K562 (cell line): ENCODE data around the gene GFOD2. TPM values are rescaled to one million over a fixed set of nuclear protein-coding genes. Genes with fewer than 3 reads are reported as not detected.

Experiments
- ATF3 ChIP-seq, 2 experiments: fragments of 450-650 bp in 1 of 2; sonication (generic) in 1 of 2; formaldehyde crosslinking in 1 of 2; IDR thresholded peaks in 1 of 2; conservative IDR thresholded peaks in 1 of 2; 2 replicates each; pipeline versions ENCODE4 v1.6.1 to v1.8.1; 2016 to 2023; ENCODE audit warnings: mild to moderate bottlenecking in 2 of 2, moderate library complexity in 2 of 2, inconsistent platforms in 1 of 2, missing genetic modification reagents in 1 of 2
- DACH1 ChIP-seq: fragments of 450-650 bp; IDR thresholded peaks from 2 replicates; pipeline ENCODE4 v1.6.1; 2018; ENCODE audit not compliant: partially characterized antibody
- GABPB2 ChIP-seq: fragments of 250-450 bp; sonication (Bioruptor Pico); conservative IDR thresholded peaks from 2 replicates; pipeline ENCODE4 v1.5.1; 2021; ENCODE audit warnings: mild to moderate bottlenecking
- GTF2B ChIP-seq: IDR thresholded peaks from 2 replicates; pipeline ENCODE4 v1.6.1; 2011; ENCODE audit not compliant: insufficient read length; ENCODE audit errors: extremely low read depth
- LEF1 ChIP-seq: fragments of 450-650 bp; IDR thresholded peaks from 2 replicates; pipeline ENCODE4 v1.6.1; 2016; ENCODE audit warnings: mild to moderate bottlenecking
- NELFE ChIP-seq: IDR thresholded peaks from 2 replicates; pipeline ENCODE4 v1.6.1; 2011; ENCODE audit warnings: mild to moderate bottlenecking; ENCODE audit not compliant: insufficient read depth, insufficient read length
- PHF21A ChIP-seq: fragments of 450-650 bp; IDR thresholded peaks from 2 replicates; pipeline ENCODE4 v1.6.1; 2017; ENCODE audit warnings: low read depth, borderline replicate concordance
- SLC30A9 ChIP-seq: fragments of 250-450 bp; sonication (Bioruptor Pico); IDR thresholded peaks from 2 replicates; pipeline ENCODE4 v1.8.0; 2022; ENCODE audit warnings: mild to moderate bottlenecking, moderate library complexity
- STAT5A ChIP-seq: IDR thresholded peaks from 2 replicates; pipeline ENCODE4 v1.6.1; 2012; ENCODE audit warnings: low read length, inconsistent platforms, borderline replicate concordance
- XRCC5 ChIP-seq: fragments of 200-400 bp; formaldehyde crosslinking; IDR thresholded peaks from 2 replicates; pipeline ENCODE4 v1.6.1; 2017; ENCODE audit warnings: low read depth, mild to moderate bottlenecking, low read length
- ZNF124 ChIP-seq: sonication (generic); formaldehyde crosslinking; IDR thresholded peaks from 2 replicates; pipeline ENCODE4 v1.8.1; 2022; ENCODE audit warnings: missing genetic modification reagents
- ZNF589 ChIP-seq: fragments of 200-800 bp; sonication (Bioruptor generic); IDR thresholded peaks from 2 replicates; pipeline ENCODE4 v1.6.1; 2016; ENCODE audit warnings: low read depth, missing genetic modification characterization, missing compliant biosample characterization
- ZNF76 ChIP-seq: fragments of 250-450 bp; sonication (Bioruptor Pico); IDR thresholded peaks from 2 replicates; pipeline ENCODE4 v1.4.0; 2020; ENCODE audit warnings: mild to moderate bottlenecking, moderate library complexity, borderline replicate concordance
- ZNF780A ChIP-seq: fragments of 250-450 bp; sonication (Bioruptor Pico); IDR thresholded peaks from 2 replicates; pipeline ENCODE4 v1.5.0; 2021; ENCODE audit warnings: mild to moderate bottlenecking
- polyA plus RNA-seq, 8 experiments: library from polyadenylated mRNA; depleted of rRNA in 4 of 8; stranded (reverse) in 5 of 8; unstranded in 3 of 8; fragments of >200 nt; fragmentation: Nextera tagmentation in 2 of 8; fragmentation: Illumina TruSeq in 1 of 8; extraction: Ambion mirVana in 2 of 8; extraction: Trizol in 1 of 8; gene quantifications; 2 replicates each; pipeline versions ENCODE4 v1.2.1 to v1.2.3, GENCODE V29; 2011 to 2014; ENCODE audit warnings: inconsistent platforms in 1 of 8, missing spikeins in 1 of 8
- total RNA-seq, 7 experiments: library from RNA; depleted of rRNA in 6 of 7; stranded (reverse); fragments of >200 nt in 6 of 7; fragmentation: Illumina TruSeq in 2 of 7; extraction: Trizol in 2 of 7; gene quantifications; 2 replicates each; pipeline versions ENCODE4 v1.2.1 to v1.2.3, GENCODE V29; 2011 to 2021; ENCODE audit warnings: low replicate concordance in 1 of 7
- TF ChIP-seq, protein P1 (sequence below): fragments of 250-450 bp; sonication (Bioruptor Pico); IDR thresholded peaks from 2 replicates; pipeline ENCODE4 v1.5.0; 2020; ENCODE audit warnings: mild to moderate bottlenecking
- TF ChIP-seq, protein P2 (sequence below): fragments of 450-650 bp; IDR thresholded peaks from 2 replicates; pipeline ENCODE4 v1.6.1; 2016
- TF ChIP-seq, protein P3 (sequence below): fragments of 150-350 bp; conservative IDR thresholded peaks from 2 replicates; pipeline ENCODE4 v1.6.1; 2014; ENCODE audit warnings: low read length

Gene GFOD2
- total and polyA plus RNA-seq, 9 of the 15 experiments (the other 6 are each of a cell fraction or from before 2014, with no cell fraction given): 1.9 to 15.8 (median 11.1) TPM

DNA sequence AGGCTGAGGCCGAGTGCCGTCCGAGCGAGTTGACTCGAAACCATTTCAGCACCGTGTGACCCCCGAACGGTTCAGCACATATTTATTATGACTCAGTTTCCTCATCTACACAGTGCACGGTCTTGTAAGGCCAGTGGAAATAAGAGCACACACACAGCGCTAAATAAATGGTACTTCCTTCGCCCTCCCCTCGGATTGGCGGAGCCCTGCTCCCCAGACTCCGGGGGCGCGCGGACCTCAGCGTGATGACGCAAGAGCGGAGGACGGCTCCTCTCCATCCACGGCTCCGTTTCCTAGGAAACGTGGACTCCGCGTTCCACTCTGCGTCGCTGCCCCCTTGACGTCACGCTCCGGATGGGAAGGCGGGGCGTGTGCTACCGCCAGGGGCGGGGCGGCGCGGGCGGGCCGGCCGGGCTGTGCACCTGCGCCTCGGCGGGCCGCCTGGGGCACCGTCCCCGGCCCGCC, 58.5 kb downstream of the GFOD2 start, which contains the start of gene PARD6A (continued):
- TF ChIP-seq GTF2B: no peak
- TF ChIP-seq, protein P1, sequence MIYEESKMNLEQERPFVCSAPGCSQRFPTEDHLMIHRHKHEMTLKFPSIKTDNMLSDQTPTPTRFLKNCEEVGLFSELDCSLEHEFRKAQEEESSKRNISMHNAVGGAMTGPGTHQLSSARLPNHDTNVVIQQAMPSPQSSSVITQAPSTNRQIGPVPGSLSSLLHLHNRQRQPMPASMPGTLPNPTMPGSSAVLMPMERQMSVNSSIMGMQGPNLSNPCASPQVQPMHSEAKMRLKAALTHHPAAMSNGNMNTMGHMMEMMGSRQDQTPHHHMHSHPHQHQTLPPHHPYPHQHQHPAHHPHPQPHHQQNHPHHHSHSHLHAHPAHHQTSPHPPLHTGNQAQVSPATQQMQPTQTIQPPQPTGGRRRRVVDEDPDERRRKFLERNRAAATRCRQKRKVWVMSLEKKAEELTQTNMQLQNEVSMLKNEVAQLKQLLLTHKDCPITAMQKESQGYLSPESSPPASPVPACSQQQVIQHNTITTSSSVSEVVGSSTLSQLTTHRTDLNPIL (CRISPR knock-in tag): no peak
- no peak for TF ChIP-seq LEF1
- TF ChIP-seq GABPB2 (CRISPR knock-in tag): no peak
- no peak for TF ChIP-seq DACH1
- TF ChIP-seq, protein P2, sequence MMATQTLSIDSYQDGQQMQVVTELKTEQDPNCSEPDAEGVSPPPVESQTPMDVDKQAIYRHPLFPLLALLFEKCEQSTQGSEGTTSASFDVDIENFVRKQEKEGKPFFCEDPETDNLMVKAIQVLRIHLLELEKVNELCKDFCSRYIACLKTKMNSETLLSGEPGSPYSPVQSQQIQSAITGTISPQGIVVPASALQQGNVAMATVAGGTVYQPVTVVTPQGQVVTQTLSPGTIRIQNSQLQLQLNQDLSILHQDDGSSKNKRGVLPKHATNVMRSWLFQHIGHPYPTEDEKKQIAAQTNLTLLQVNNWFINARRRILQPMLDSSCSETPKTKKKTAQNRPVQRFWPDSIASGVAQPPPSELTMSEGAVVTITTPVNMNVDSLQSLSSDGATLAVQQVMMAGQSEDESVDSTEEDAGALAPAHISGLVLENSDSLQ: no peak; the same call in 1 of the 2 replicates
- 0 out of 2 replicates have a peak, but pooled peaks have one; percentile 20 for TF ChIP-seq ZNF76 (CRISPR knock-in tag)
- TF ChIP-seq, protein P3, sequence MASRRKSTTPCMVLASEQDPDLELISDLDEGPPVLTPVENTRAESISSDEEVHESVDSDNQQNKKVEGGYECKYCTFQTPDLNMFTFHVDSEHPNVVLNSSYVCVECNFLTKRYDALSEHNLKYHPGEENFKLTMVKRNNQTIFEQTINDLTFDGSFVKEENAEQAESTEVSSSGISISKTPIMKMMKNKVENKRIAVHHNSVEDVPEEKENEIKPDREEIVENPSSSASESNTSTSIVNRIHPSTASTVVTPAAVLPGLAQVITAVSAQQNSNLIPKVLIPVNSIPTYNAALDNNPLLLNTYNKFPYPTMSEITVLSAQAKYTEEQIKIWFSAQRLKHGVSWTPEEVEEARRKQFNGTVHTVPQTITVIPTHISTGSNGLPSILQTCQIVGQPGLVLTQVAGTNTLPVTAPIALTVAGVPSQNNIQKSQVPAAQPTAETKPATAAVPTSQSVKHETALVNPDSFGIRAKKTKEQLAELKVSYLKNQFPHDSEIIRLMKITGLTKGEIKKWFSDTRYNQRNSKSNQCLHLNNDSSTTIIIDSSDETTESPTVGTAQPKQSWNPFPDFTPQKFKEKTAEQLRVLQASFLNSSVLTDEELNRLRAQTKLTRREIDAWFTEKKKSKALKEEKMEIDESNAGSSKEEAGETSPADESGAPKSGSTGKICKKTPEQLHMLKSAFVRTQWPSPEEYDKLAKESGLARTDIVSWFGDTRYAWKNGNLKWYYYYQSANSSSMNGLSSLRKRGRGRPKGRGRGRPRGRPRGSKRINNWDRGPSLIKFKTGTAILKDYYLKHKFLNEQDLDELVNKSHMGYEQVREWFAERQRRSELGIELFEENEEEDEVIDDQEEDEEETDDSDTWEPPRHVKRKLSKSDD: no peak
- TF ChIP-seq NELFE: no peak
- TF ChIP-seq STAT5A: no peak
- no peak for TF ChIP-seq PHF21A
- no peak for TF ChIP-seq ZNF589 (CRISPR knock-in tag)
- no peak for TF ChIP-seq ZNF780A
- peak; percentile 99 for TF ChIP-seq ATF3 (IDR thresholded peaks at IDR 0.05)
- TF ChIP-seq ATF3 (CRISPR knock-in tag; conservative IDR thresholded peaks at IDR 0.05): peak; percentile 98
- no peak for TF ChIP-seq SLC30A9 (CRISPR knock-in tag)
- TF ChIP-seq XRCC5: peak; percentile 22; the same call in 1 of the 2 replicates
- TF ChIP-seq ZNF124 (CRISPR knock-in tag): no peak
- TF ChIP-seq, all 486 proteins: peak for 81
